SK-N-SH (cell line): ENCODE measurements around the gene MORN5. TPM values are rescaled to one million over a fixed set of nuclear protein-coding genes. Genes with fewer than 3 reads are reported as not detected.

Source experiments
- CTCF ChIA-PET: fragments of 300-600, 350-600 bp; formaldehyde crosslinking; extraction: SDS; loops from one replicate; lab custom pipeline; 2021; lab: Yijun Ruan, JAX
- POLR2A ChIA-PET: fragments of 350-600 bp; sonication (Branson Sonifier 250); formaldehyde crosslinking; extraction: SDS; loops from one replicate; lab custom pipeline; 2020; ENCODE audit warnings: antibody characterized with exemption, inconsistent platforms; lab: Yijun Ruan, JAX
- DNase-seq: peaks from one replicate; pipeline ENCODE4 v3.0.0; 2012
- H2AFZ ChIP-seq: fragments of 200-600 bp; sonication (generic); 2 replicates; pipeline ENCODE4 v1.8.1; 2016; ENCODE audit warnings: antibody characterized with exemption, mild to moderate bottlenecking, low read depth
- H3F3A ChIP-seq: fragments of 200-600 bp; sonication (generic); replicated peaks from 2 replicates; pipeline ENCODE3; 2016; ENCODE audit warnings: antibody characterized with exemption, mild to moderate bottlenecking; ENCODE audit not compliant: insufficient read depth
- H3K27ac ChIP-seq, 2 experiments: fragments of 200-500 bp in 1 of 2; fragments of 200-600 bp in 1 of 2; sonication (Bioruptor generic) in 1 of 2; sonication (generic), shearing (Covaris generic) in 1 of 2; 2 replicates each; pipeline versions ENCODE4 v1.5.1 to v1.6.1; 2014 to 2016; ENCODE audit warnings: low read depth in 2 of 2, inconsistent platforms in 1 of 2, low read length in 1 of 2, mild to moderate bottlenecking in 1 of 2, mixed read lengths in 1 of 2
- H3K27me3 ChIP-seq: fragments of 200-600 bp; sonication (generic), shearing (Covaris generic); 2 replicates; pipeline ENCODE4 v1.6.1; 2016; ENCODE audit warnings: mixed run types; ENCODE audit not compliant: insufficient read depth
- H3K36me3 ChIP-seq, 2 experiments: fragments of 200-500 bp in 1 of 2; fragments of 200-600 bp in 1 of 2; sonication (Bioruptor generic) in 1 of 2; sonication (generic) in 1 of 2; replicated peaks in 1 of 2; 2 replicates each; pipeline versions ENCODE3 to v1.5.1; 2014 to 2016; ENCODE audit warnings: low read length in 1 of 2, mild to moderate bottlenecking in 1 of 2; ENCODE audit not compliant: insufficient read depth in 2 of 2, control insufficient read depth in 1 of 2
- H3K4me1 ChIP-seq, 2 experiments: fragments of 200-500 bp in 1 of 2; fragments of 200-600 bp in 1 of 2; sonication (Bioruptor generic) in 1 of 2; sonication (generic), shearing (Covaris generic) in 1 of 2; 2 replicates each; pipeline versions ENCODE4 v1.5.1 to v1.6.1; 2014 to 2016; ENCODE audit warnings: low read depth in 1 of 2, low read length in 1 of 2, mixed run types in 1 of 2; ENCODE audit not compliant: insufficient read depth in 2 of 2, control insufficient read depth in 1 of 2
- H3K4me2 ChIP-seq: fragments of 200-600 bp; sonication (generic), shearing (Covaris generic); 2 replicates; pipeline ENCODE4 v1.6.1; 2017; ENCODE audit warnings: mixed run types
- H3K4me3 ChIP-seq, 2 experiments: fragments of 200-500 bp in 1 of 2; fragments of 200-600 bp in 1 of 2; sonication (Bioruptor generic) in 1 of 2; sonication (generic), shearing (Covaris generic) in 1 of 2; 2 replicates each; pipeline versions ENCODE4 v1.5.1 to v1.8.1; 2014 to 2016; ENCODE audit warnings: low read depth in 2 of 2, inconsistent platforms in 1 of 2, low read length in 1 of 2, mild to moderate bottlenecking in 1 of 2, mixed read lengths in 1 of 2, moderate library complexity in 1 of 2
- H3K79me2 ChIP-seq: fragments of 200-600 bp; sonication (generic); 2 replicates; pipeline ENCODE4 v1.8.1; 2017; ENCODE audit warnings: mild to moderate bottlenecking; ENCODE audit not compliant: insufficient read depth
- H3K9ac ChIP-seq: fragments of 200-600 bp; sonication (generic); 2 replicates; pipeline ENCODE4 v1.6.1; 2017; ENCODE audit warnings: mixed run types
- H3K9me2 ChIP-seq: fragments of 200-600 bp; sonication (generic); 2 replicates; pipeline ENCODE4 v1.6.1; 2017; ENCODE audit warnings: mixed run types
- H3K9me3 ChIP-seq: fragments of 200-600 bp; sonication (generic); 2 replicates; pipeline ENCODE4 v1.6.1; 2017; ENCODE audit warnings: mixed run types, mild to moderate bottlenecking, moderate library complexity
- H4K20me1 ChIP-seq: fragments of 200-600 bp; sonication (generic); 2 replicates; pipeline ENCODE4 v1.6.1; 2017; ENCODE audit warnings: mild to moderate bottlenecking, mixed run types; ENCODE audit not compliant: insufficient read depth
- CHD2 ChIP-seq: fragments of 150-350 bp; IDR thresholded peaks from 2 replicates; pipeline ENCODE4 v1.6.1; 2018; ENCODE audit warnings: low read length; ENCODE audit not compliant: partially characterized antibody
- EZH2phosphoT487 ChIP-seq: fragments of 200-600 bp; sonication (generic); IDR thresholded peaks from 2 replicates; pipeline ENCODE4 v1.6.1; 2017; ENCODE audit warnings: low read depth, mixed run types, mild to moderate bottlenecking, antibody characterized with exemption, moderate library complexity, borderline replicate concordance
- FOXM1 ChIP-seq: IDR thresholded peaks from 2 replicates; pipeline ENCODE4 v1.4.0; 2012; ENCODE audit warnings: low read depth, mild to moderate bottlenecking
- RAD21 ChIP-seq: IDR thresholded peaks from 2 replicates; pipeline ENCODE4 v1.6.1; 2012; ENCODE audit warnings: mild to moderate bottlenecking, low read length
- RCOR1 ChIP-seq: fragments of 150-350 bp; IDR thresholded peaks from 2 replicates; pipeline ENCODE4 v1.6.1; 2017; ENCODE audit warnings: antibody characterized with exemption, low read length
- SMC3 ChIP-seq: IDR thresholded peaks from 2 replicates; pipeline ENCODE4 v1.6.1; 2012; ENCODE audit warnings: low read depth, low read length, improper control_type of control experiment
- TAF1 ChIP-seq: IDR thresholded peaks from 2 replicates; pipeline ENCODE4 v1.6.1; 2012; ENCODE audit warnings: low read depth, mild to moderate bottlenecking, low read length, moderate library complexity, borderline replicate concordance
- TCF12 ChIP-seq: IDR thresholded peaks from 2 replicates; pipeline ENCODE4 v1.4.0; 2012
- WGBS: methylation state at CpG from one replicate; pipeline ENCODE4 v1.1.6; 2017; ENCODE audit warnings: low lambda C conversion rate; 5-methylcytosine and 5-hydroxymethylcytosine counted together
- polyA plus RNA-seq, 3 experiments: library from polyadenylated mRNA; depleted of rRNA; stranded (reverse); fragments of >200 nt; gene quantifications; 2 replicates each; pipeline ENCODE4 v1.2.3, GENCODE V29; 2012
- TF ChIP-seq, protein P1 (sequence below): fragments of 200-600 bp; sonication (generic); IDR thresholded peaks from 2 replicates; pipeline ENCODE4 v1.6.1; 2017; ENCODE audit warnings: antibody characterized with exemption, mild to moderate bottlenecking, moderate library complexity
- TF ChIP-seq, protein P2 (sequence below): IDR thresholded peaks from 2 replicates; pipeline ENCODE4 v1.4.0; 2012; ENCODE audit warnings: low read depth, borderline replicate concordance
- TF ChIP-seq, protein P3 (sequence below): IDR thresholded peaks from 2 replicates; pipeline ENCODE4 v1.4.0; 2012; ENCODE audit warnings: low read depth
- TF ChIP-seq, protein P4 (sequence below): IDR thresholded peaks from 2 replicates; pipeline ENCODE4 v1.6.1; 2012; ENCODE audit warnings: mild to moderate bottlenecking, low read depth, low read length, moderate library complexity
- TF ChIP-seq, protein P5 (sequence below): IDR thresholded peaks from 2 replicates; pipeline ENCODE4 v1.4.0; 2012; ENCODE audit warnings: low read depth, borderline replicate concordance

Gene MORN5
- polyA plus RNA-seq, 1 of the 3 experiments (the other 2 are of a cell fraction) = not detected

DNA sequence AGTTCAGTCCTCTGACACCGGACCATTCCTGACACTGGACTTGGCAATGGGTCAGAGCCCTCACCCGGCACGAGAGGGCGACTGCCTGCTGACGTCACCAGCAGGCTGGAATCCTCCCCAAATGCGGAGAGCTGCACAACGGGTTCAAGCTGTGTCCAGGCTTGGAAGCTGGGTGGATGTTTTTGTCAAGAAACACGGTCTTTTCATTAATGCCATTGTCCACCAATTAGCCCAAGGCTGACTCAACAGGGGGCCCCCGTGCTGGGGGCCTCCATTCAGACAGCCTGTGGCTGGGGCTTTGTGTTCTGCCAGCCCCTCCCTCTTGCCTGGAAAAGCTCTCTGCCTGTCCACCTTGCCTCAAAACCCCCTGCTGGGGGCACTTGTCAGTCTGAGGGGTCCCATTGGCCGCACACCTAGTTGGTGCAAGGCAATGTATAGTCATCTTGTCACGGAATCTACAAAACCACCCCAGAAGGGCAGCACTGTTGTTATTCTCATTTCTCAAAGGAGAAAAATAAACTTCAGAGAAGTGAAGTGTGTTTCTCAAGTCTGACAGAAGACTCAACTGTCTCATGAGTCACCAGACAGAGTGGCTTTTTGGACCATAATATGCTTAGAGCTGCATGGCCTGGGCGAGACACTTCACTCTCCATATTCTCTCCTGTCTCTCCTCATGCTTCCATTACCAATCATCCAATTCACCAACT, 24.7 kb upstream of the MORN5 start (continued):
- TF ChIP-seq, protein P1, sequence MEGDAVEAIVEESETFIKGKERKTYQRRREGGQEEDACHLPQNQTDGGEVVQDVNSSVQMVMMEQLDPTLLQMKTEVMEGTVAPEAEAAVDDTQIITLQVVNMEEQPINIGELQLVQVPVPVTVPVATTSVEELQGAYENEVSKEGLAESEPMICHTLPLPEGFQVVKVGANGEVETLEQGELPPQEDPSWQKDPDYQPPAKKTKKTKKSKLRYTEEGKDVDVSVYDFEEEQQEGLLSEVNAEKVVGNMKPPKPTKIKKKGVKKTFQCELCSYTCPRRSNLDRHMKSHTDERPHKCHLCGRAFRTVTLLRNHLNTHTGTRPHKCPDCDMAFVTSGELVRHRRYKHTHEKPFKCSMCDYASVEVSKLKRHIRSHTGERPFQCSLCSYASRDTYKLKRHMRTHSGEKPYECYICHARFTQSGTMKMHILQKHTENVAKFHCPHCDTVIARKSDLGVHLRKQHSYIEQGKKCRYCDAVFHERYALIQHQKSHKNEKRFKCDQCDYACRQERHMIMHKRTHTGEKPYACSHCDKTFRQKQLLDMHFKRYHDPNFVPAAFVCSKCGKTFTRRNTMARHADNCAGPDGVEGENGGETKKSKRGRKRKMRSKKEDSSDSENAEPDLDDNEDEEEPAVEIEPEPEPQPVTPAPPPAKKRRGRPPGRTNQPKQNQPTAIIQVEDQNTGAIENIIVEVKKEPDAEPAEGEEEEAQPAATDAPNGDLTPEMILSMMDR = no peak
- TF ChIP-seq, protein P2, sequence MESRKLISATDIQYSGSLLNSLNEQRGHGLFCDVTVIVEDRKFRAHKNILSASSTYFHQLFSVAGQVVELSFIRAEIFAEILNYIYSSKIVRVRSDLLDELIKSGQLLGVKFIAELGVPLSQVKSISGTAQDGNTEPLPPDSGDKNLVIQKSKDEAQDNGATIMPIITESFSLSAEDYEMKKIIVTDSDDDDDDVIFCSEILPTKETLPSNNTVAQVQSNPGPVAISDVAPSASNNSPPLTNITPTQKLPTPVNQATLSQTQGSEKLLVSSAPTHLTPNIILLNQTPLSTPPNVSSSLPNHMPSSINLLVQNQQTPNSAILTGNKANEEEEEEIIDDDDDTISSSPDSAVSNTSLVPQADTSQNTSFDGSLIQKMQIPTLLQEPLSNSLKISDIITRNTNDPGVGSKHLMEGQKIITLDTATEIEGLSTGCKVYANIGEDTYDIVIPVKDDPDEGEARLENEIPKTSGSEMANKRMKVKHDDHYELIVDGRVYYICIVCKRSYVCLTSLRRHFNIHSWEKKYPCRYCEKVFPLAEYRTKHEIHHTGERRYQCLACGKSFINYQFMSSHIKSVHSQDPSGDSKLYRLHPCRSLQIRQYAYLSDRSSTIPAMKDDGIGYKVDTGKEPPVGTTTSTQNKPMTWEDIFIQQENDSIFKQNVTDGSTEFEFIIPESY = no peak
- TF ChIP-seq CHD2 (no peak), EZH2phosphoT487 (no peak), TCF12 (no peak)
- TF ChIP-seq, all 33 proteins: peak for 0

DNA sequence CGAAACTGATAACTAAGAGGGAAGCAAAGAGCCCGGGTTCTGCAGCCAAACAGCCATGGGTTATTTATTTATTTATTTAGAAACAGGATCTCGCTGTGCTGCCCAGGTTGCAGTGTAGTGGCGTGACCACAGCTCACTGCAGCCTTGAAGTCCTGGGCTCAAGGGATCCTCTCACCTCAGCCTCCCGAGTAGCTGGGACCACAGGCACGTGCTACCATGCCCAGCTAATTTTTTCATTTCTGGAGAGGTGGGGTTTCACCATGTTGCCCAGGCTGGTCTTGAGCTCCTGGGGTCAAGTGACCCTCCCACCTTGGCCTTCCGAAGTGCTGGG, 24.2 kb upstream of the MORN5 start:
- Histone ChIP-seq H3K79me2 (no peaks in the 10 kb centered on the region), H3K9me3 (no peaks in the 10 kb centered on the region), H3K4me1 (no peaks in the 10 kb centered on the region; a peak in 1 of 4 replicates), H3K9ac (no peak overlapping the region), H3K9me2 (no peaks in the 10 kb centered on the region), H4K20me1 (no peaks in the 10 kb centered on the region), H3K27me3 (no peaks in the 10 kb centered on the region), H3F3A (no peaks in the 10 kb centered on the region), H3K27ac (no peak overlapping the region), H2AFZ (no peak overlapping the region), H3K4me3 (no peak overlapping the region), H3K4me2 (no peak overlapping the region), H3K36me3 (no peaks in the 10 kb centered on the region)
- 78% methylated on average over 6 of the region's 7 CpGs for WGBS
- no peak for TF ChIP-seq SMC3
- TF ChIP-seq, protein P3, sequence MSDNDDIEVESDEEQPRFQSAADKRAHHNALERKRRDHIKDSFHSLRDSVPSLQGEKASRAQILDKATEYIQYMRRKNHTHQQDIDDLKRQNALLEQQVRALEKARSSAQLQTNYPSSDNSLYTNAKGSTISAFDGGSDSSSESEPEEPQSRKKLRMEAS = no peak
- TF ChIP-seq RAD21 = no peak
- no peak for TF ChIP-seq RCOR1
- TF ChIP-seq, protein P4, sequence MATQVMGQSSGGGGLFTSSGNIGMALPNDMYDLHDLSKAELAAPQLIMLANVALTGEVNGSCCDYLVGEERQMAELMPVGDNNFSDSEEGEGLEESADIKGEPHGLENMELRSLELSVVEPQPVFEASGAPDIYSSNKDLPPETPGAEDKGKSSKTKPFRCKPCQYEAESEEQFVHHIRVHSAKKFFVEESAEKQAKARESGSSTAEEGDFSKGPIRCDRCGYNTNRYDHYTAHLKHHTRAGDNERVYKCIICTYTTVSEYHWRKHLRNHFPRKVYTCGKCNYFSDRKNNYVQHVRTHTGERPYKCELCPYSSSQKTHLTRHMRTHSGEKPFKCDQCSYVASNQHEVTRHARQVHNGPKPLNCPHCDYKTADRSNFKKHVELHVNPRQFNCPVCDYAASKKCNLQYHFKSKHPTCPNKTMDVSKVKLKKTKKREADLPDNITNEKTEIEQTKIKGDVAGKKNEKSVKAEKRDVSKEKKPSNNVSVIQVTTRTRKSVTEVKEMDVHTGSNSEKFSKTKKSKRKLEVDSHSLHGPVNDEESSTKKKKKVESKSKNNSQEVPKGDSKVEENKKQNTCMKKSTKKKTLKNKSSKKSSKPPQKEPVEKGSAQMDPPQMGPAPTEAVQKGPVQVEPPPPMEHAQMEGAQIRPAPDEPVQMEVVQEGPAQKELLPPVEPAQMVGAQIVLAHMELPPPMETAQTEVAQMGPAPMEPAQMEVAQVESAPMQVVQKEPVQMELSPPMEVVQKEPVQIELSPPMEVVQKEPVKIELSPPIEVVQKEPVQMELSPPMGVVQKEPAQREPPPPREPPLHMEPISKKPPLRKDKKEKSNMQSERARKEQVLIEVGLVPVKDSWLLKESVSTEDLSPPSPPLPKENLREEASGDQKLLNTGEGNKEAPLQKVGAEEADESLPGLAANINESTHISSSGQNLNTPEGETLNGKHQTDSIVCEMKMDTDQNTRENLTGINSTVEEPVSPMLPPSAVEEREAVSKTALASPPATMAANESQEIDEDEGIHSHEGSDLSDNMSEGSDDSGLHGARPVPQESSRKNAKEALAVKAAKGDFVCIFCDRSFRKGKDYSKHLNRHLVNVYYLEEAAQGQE = no peak
- no peak for TF ChIP-seq FOXM1
- TF ChIP-seq, protein P5, sequence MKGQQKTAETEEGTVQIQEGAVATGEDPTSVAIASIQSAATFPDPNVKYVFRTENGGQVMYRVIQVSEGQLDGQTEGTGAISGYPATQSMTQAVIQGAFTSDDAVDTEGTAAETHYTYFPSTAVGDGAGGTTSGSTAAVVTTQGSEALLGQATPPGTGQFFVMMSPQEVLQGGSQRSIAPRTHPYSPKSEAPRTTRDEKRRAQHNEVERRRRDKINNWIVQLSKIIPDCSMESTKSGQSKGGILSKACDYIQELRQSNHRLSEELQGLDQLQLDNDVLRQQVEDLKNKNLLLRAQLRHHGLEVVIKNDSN = no peak
- TF ChIP-seq TAF1 = no peak
- ChIA-PET POLR2A (no interaction called here), CTCF (interaction anchor here (0.8 to 5.7 kb wide), 3 partner anchors 9 to 215 kb away, joined by 3 to 53 read pairs (median 11); no protein-coding TSS in a partner anchor)
- no peak for DNase-seq
